ENCODE data around the gene ZNF550. TPM values are rescaled to one million over a fixed set of nuclear protein-coding genes. Genes with fewer than 3 reads are reported as not detected.

ZNF550 gene
- total RNA-seq, 6 donors from 2014 or later = 4.3 to 11.1 (median 7.4) TPM

- Histone ChIP-seq H3K27me3 (no peaks in the 10 kb centered on the region), H3K9me3 (peaks cover 44 to 61% (median 56%) of the 10 kb centered on the region in 4 donors), H3K4me1 (peaks cover 0 to 18% (median 8%) of the 10 kb centered on the region in 4 donors), H3K4me3 (no peak overlapping the region), H3K36me3 (peaks cover 26 to 52% (median 47%) of the 10 kb centered on the region in 4 donors), H3K27ac (no peak overlapping the region)
- DNase-seq = no peak
- no peak for ATAC-seq (ENCODE audit: low FRiP score in 2 of 2)
- TF ChIP-seq, protein P1, sequence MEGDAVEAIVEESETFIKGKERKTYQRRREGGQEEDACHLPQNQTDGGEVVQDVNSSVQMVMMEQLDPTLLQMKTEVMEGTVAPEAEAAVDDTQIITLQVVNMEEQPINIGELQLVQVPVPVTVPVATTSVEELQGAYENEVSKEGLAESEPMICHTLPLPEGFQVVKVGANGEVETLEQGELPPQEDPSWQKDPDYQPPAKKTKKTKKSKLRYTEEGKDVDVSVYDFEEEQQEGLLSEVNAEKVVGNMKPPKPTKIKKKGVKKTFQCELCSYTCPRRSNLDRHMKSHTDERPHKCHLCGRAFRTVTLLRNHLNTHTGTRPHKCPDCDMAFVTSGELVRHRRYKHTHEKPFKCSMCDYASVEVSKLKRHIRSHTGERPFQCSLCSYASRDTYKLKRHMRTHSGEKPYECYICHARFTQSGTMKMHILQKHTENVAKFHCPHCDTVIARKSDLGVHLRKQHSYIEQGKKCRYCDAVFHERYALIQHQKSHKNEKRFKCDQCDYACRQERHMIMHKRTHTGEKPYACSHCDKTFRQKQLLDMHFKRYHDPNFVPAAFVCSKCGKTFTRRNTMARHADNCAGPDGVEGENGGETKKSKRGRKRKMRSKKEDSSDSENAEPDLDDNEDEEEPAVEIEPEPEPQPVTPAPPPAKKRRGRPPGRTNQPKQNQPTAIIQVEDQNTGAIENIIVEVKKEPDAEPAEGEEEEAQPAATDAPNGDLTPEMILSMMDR (IDR thresholded peaks at IDR 0.05) = no peak
- no peak for TF ChIP-seq EP300 (IDR thresholded peaks at IDR 0.05)
- no peak for TF ChIP-seq POLR2AphosphoS5 (IDR thresholded peaks at IDR 0.05)
- TF ChIP-seq POLR2A (IDR thresholded peaks at IDR 0.05) = no peak
Measured at GRCh38 chr19:57576661-57577060, 17.0 kb upstream of the ZNF550 start.

DNA sequence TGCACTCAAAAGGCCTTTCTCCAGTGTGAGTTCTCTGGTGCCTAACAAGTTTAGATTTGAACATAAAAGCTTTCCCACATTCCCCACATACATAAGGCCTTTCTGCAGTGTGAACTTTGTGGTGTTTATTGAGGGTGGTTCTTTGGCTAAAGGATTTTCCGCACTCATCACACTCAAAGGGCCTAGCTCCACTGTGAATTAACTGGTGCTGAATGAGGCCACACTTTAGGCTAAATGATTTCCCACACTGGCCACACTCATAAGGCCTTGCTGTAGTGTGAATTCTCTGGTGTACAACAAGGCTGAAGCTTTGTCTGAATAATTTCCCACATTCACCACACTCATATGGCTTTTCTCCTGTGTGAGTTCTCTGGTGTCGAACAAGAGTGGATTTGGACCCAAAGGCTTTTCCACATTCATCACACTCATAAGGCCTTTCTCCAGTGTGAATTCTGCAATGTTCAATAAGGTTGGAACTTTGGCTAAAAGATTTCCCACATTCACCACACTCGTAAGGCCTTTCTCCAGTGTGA lies 12.8 kb upstream of the ZNF550 start:
- ATAC-seq (ENCODE audit: low FRiP score in 2 of 2) (no peak), DNase-seq (no peak)
- peaks cover 61 to 100% (median 97%) of the 10 kb centered on the region in 4 donors for H3K9me3 ChIP-seq
- no peak overlapping the region for H3K4me3 ChIP-seq
- WGBS, 2 donors = 95 to 97% methylated on average over 3 of the region's 3 CpGs
- H3K36me3 ChIP-seq = peaks cover 26 to 52% (median 48%) of the 10 kb centered on the region in 4 donors
- H3K27ac ChIP-seq = no peak overlapping the region
- no peaks in the 10 kb centered on the region for H3K27me3 ChIP-seq
- H3K4me1 ChIP-seq = peaks cover 0 to 3% (median 0%) of the 10 kb centered on the region in 4 donors
- TF ChIP-seq POLR2A (IDR thresholded peaks at IDR 0.05) (no peak), POLR2AphosphoS5 (IDR thresholded peaks at IDR 0.05) (no peak), EP300 (IDR thresholded peaks at IDR 0.05) (no peak)
- TF ChIP-seq, protein P1 (IDR thresholded peaks at IDR 0.05) = no peak

DNA sequence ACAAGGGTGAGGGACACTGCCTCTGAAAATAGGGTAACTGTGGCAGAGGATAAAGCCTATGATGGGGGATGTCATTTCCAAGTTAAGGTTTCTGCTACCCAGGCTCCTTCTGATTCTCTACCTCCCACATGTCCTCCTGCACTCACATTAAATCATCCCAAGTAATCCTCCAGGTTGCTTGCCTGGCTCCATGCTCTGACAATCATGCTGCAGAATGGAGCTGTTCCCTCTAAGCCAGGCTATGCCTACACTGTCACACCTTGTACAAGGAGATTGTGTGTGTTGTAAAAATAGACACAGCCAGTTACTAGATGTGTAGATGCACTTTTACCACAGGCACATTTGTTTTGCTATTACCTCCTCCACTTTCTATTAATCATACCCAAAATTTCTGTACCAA lies 11.0 kb upstream of the ZNF550 start:
- peaks cover 73 to 100% (median 100%) of the 10 kb centered on the region in 4 donors for H3K9me3 ChIP-seq
- H3K27me3 ChIP-seq = no peaks in the 10 kb centered on the region
- H3K27ac ChIP-seq = no peak overlapping the region
- DNase-seq (no peak), ATAC-seq (ENCODE audit: low FRiP score in 2 of 2) (no peak)
- H3K4me3 ChIP-seq = no peak overlapping the region
- no peaks in the 10 kb centered on the region for H3K4me1 ChIP-seq
- TF ChIP-seq POLR2A (IDR thresholded peaks at IDR 0.05) = no peak
- no peak for TF ChIP-seq POLR2AphosphoS5 (IDR thresholded peaks at IDR 0.05)
- no peak for TF ChIP-seq EP300 (IDR thresholded peaks at IDR 0.05)
- TF ChIP-seq, protein P1 (IDR thresholded peaks at IDR 0.05) = no peak
- peaks cover 26 to 42% (median 40%) of the 10 kb centered on the region in 4 donors for H3K36me3 ChIP-seq

DNA sequence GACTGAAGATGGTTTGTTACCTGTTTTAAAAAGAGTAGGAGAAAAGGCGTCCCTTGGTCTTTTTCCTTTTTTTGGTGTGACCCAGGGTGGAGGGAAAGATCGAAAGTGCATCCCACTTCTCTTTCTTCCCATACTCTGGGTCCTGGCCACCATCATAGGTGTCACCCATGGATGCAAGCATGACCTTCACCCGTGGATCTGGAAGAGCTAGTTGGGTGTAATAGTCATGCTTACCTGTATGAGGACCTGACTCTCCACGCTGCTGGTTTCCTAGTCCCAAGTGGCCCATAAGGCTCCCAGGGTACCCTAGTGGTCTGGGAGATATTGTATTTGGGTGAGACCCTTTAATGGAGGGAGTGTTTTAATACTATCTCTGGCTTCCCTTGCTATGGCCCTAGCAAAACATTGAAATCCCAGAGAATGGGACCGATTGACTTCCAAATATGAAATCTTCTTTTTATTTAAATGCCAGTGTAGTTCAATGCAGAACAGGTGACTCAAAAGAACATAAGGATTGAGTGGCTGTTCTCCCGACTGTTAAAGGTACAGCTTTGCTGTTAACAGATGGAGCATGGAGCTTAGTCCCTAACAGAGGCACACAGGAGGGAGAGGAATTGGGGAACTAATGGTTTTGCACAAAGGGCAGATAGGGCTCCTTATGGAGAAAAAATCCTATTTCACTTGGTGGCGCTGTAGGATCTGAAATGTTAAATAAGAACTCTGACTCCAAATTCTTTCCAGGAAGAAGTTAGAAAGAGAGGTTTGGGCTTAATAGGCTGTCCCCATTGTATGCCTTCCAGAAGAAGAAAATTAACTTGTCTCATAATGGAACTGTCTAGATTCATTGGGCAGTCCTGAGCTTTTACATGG lies 7.0 kb upstream of the ZNF550 start:
- H3K9me3 ChIP-seq = peaks cover 41 to 95% (median 83%) of the 10 kb centered on the region in 4 donors
- H3K27ac ChIP-seq = no peak overlapping the region
- no peak overlapping the region for H3K4me3 ChIP-seq
- H3K36me3 ChIP-seq = peaks cover 0 to 2% (median 0%) of the 10 kb centered on the region in 4 donors
- H3K27me3 ChIP-seq = no peaks in the 10 kb centered on the region
- ATAC-seq (ENCODE audit: low FRiP score in 2 of 2) (no peak), DNase-seq (no peak)
- WGBS, 2 donors = 55 to 60% methylated on average over 7 of the region's 7 CpGs
- no peaks in the 10 kb centered on the region for H3K4me1 ChIP-seq
- no peak for TF ChIP-seq POLR2A (IDR thresholded peaks at IDR 0.05)
- no peak for TF ChIP-seq POLR2AphosphoS5 (IDR thresholded peaks at IDR 0.05)
- TF ChIP-seq EP300 (IDR thresholded peaks at IDR 0.05) = no peak
- TF ChIP-seq, protein P1 (IDR thresholded peaks at IDR 0.05) = no peak

All from upper lobe of left lung (tissue), 6 donors.